ENCODE data around the gene TLR6. TPM values are rescaled to one million over a fixed set of nuclear protein-coding genes. Genes with fewer than 3 reads are reported as not detected.

Gene TLR6
- total and polyA plus RNA-seq, 2 donors (not counting 1 experiment from before 2014, with no cell fraction given), result 10.0 to 60.6 TPM

DNA sequence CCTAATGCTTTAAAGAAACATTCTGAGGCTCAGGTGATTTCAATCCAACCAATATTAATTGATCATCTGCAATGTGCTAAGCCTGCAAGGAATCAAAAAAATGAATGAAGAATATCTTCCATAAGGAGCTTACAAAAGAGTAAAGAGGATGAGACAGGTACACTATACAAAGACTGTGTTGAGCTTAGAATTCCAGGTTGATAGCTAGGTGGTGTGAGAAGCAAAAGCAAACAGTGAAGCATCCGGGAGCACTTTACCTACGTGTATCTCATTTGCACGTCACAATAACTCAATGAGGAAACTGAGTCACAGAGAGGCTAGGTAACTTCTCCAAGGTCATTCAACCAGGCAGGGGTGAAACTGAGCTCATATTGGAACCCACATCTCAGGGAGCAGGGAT, 48.1 kb upstream of the TLR6 start:
- Histone ChIP-seq H3K4me3 (ENCODE audit: control extremely low read depth in 1 of 5, extremely low read depth in 1 of 5, insufficient read depth in 1 of 5, low read depth in 2 of 5, low read length in 4 of 5) (no peak overlapping the region), H3K79me2 (ENCODE audit: control insufficient read depth, insufficient read depth, low read length) (no peaks in the 10 kb centered on the region), H3K27me3 (replicated peaks in 1 of 4; ENCODE audit: control extremely low read depth in 1 of 4, control insufficient read depth in 3 of 4, insufficient read depth in 4 of 4, low read length in 3 of 4) (no peaks in the 10 kb centered on the region), H3K4me2 (replicated peaks; ENCODE audit: low read depth, low read length, poor library complexity, severe bottlenecking) (no peak overlapping the region), H4K20me1 (ENCODE audit: control insufficient read depth, insufficient read depth, low read length, poor library complexity, severe bottlenecking) (no peaks in the 10 kb centered on the region), H3K36me3 (replicated peaks in 1 of 2; ENCODE audit: control extremely low read depth in 1 of 2, control insufficient read depth in 1 of 2, extremely low read depth in 1 of 2, insufficient read depth in 2 of 2, low read length in 1 of 2) (no peaks in the 10 kb centered on the region), H3K9ac (ENCODE audit: low read length) (no peak overlapping the region), H3K4me1 (ENCODE audit: control insufficient read depth in 2 of 2, insufficient read depth in 2 of 2, low read length in 2 of 2) (no peaks in the 10 kb centered on the region), H3K27ac (ENCODE audit: low read length in 2 of 2) (no peak overlapping the region), H2AFZ (ENCODE audit: insufficient read depth, low read depth, low read length, poor library complexity, severe bottlenecking) (no peak overlapping the region), H3K9me3 (ENCODE audit: control extremely low read depth in 1 of 3, control insufficient read depth in 2 of 3, insufficient read depth in 1 of 3, low read length in 2 of 3) (no peaks in the 10 kb centered on the region)
- no peak for TF ChIP-seq EZH2 (IDR thresholded peaks at IDR 0.05; ENCODE audit: borderline replicate concordance, insufficient read depth, low read depth, low read length, poor library complexity, severe bottlenecking)
- TF ChIP-seq, protein P1, sequence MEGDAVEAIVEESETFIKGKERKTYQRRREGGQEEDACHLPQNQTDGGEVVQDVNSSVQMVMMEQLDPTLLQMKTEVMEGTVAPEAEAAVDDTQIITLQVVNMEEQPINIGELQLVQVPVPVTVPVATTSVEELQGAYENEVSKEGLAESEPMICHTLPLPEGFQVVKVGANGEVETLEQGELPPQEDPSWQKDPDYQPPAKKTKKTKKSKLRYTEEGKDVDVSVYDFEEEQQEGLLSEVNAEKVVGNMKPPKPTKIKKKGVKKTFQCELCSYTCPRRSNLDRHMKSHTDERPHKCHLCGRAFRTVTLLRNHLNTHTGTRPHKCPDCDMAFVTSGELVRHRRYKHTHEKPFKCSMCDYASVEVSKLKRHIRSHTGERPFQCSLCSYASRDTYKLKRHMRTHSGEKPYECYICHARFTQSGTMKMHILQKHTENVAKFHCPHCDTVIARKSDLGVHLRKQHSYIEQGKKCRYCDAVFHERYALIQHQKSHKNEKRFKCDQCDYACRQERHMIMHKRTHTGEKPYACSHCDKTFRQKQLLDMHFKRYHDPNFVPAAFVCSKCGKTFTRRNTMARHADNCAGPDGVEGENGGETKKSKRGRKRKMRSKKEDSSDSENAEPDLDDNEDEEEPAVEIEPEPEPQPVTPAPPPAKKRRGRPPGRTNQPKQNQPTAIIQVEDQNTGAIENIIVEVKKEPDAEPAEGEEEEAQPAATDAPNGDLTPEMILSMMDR (IDR thresholded peaks at IDR 0.05), result no peak
- no peaks in the 10 kb centered on the region for H3K27me3 Mint-ChIP-seq
- DNase-seq (no peak), ATAC-seq (ENCODE audit: low read depth) (no peak)
- ChIA-PET CTCF (interaction anchor here (0.9 to 9.3 kb wide), 15 partner anchors 9 to 279 kb away, joined by 3 to 258 read pairs (median 4); no protein-coding TSS in a partner anchor), POLR2A (no interaction called here)
- intact Hi-C loops (cut with micrococcal nuclease), result loop anchor here (5.0 to 10.0 kb wide), 4 partner anchors 143 to 727 kb away; partner anchors contain the start of genes LIAS, RPL9 and WDR19
- H3K4me1 Mint-ChIP-seq, result peaks cover 6% of the 10 kb centered on the region
- H3K27ac Mint-ChIP-seq, result no peak overlapping the region
- WGBS (ENCODE audit: insufficient coverage), result 100% methylated on average over 3 of the region's 3 CpGs
- no peaks in the 10 kb centered on the region for H3K9me3 Mint-ChIP-seq (ENCODE audit: insufficient read depth)
- no peak overlapping the region for H3K4me3 Mint-ChIP-seq

DNA sequence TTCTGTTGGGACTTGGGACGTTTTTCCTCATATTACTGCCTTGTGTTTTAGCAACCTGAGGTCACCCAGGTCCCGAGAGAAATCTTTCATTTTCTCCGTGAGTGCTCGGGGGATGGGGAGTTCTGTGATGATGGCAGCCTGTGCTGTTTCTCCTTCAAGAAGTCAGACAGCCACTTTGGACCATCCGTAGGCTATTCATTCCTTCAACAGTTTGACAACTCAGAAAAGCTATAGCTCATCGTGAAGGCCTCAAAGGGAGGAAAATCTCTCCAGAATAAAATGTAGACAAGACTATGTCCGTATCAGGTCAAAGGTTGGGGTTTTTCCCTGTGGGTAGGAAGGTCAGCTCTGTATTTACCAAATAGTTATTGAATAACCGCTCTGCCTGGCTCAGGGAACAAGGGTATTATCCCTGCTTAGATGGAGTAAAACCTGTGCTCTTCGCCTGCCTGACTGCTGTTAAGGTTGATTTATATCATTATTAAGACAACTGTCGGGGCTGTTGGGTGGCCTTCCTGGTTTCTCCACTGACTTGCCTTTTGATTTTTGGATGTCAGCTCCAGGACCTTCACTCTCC, 47.6 kb upstream of the TLR6 start:
- no peaks in the 10 kb centered on the region for H3K36me3 ChIP-seq (replicated peaks in 1 of 2; ENCODE audit: control extremely low read depth in 1 of 2, control insufficient read depth in 1 of 2, extremely low read depth in 1 of 2, insufficient read depth in 2 of 2, low read length in 1 of 2)
- POLR2A ChIA-PET, result no interaction called here
- H3K27ac ChIP-seq (ENCODE audit: low read length in 2 of 2), result no peak overlapping the region
- Mint-ChIP-seq H3K4me1 (peaks cover 6% of the 10 kb centered on the region), H3K27me3 (no peaks in the 10 kb centered on the region), H3K9me3 (ENCODE audit: insufficient read depth) (no peaks in the 10 kb centered on the region), H3K27ac (no peak overlapping the region), H3K4me3 (no peak overlapping the region)
- no peaks in the 10 kb centered on the region for H4K20me1 ChIP-seq (ENCODE audit: control insufficient read depth, insufficient read depth, low read length, poor library complexity, severe bottlenecking)
- H3K4me1 ChIP-seq (ENCODE audit: control insufficient read depth in 2 of 2, insufficient read depth in 2 of 2, low read length in 2 of 2), result no peaks in the 10 kb centered on the region
- ATAC-seq (ENCODE audit: low read depth) (no peak), DNase-seq (no peak)
- TF ChIP-seq, protein P1 (IDR thresholded peaks at IDR 0.05), result no peak
- intact Hi-C loops (cut with micrococcal nuclease), result loop anchor here (5.0 to 10.0 kb wide), 4 partner anchors 143 to 727 kb away; partner anchors contain the start of genes LIAS, RPL9 and WDR19
- no peak overlapping the region for H2AFZ ChIP-seq (ENCODE audit: insufficient read depth, low read depth, low read length, poor library complexity, severe bottlenecking)
- H3K79me2 ChIP-seq (ENCODE audit: control insufficient read depth, insufficient read depth, low read length), result no peaks in the 10 kb centered on the region
- 78% methylated on average over 8 of the region's 10 CpGs for WGBS (ENCODE audit: insufficient coverage)
- CTCF ChIA-PET, result interaction anchor here (0.9 to 9.3 kb wide), 19 partner anchors 8 to 334 kb away, joined by 3 to 258 read pairs (median 4); partner anchors contain the start of gene WDR19
- H3K4me2 ChIP-seq (replicated peaks; ENCODE audit: low read depth, low read length, poor library complexity, severe bottlenecking), result no peak overlapping the region
- H3K27me3 ChIP-seq (replicated peaks in 1 of 4; ENCODE audit: control extremely low read depth in 1 of 4, control insufficient read depth in 3 of 4, insufficient read depth in 4 of 4, low read length in 3 of 4), result no peaks in the 10 kb centered on the region
- H3K9me3 ChIP-seq (ENCODE audit: control extremely low read depth in 1 of 3, control insufficient read depth in 2 of 3, insufficient read depth in 1 of 3, low read length in 2 of 3), result no peaks in the 10 kb centered on the region
- no peak overlapping the region for H3K4me3 ChIP-seq (ENCODE audit: control extremely low read depth in 1 of 5, extremely low read depth in 1 of 5, insufficient read depth in 1 of 5, low read depth in 2 of 5, low read length in 4 of 5)
- no peak overlapping the region for H3K9ac ChIP-seq (ENCODE audit: low read length)
